H1 (cell line): Measurements from ENCODE around the gene TRPV6. TPM values are rescaled to one million over a fixed set of nuclear protein-coding genes. Genes with fewer than 3 reads are reported as not detected.

Experiments used
- CTCF ChIA-PET: fragments of 300-600 bp; sonication (Branson Sonifier 250); formaldehyde crosslinking; loops from one replicate; lab custom pipeline; 2021; ENCODE audit not compliant: partially characterized antibody; lab: Charles Lee
- POLR2A ChIA-PET: fragments of 300-600 bp; sonication (Branson Sonifier 250); formaldehyde crosslinking; loops from one replicate; lab custom pipeline; 2021; ENCODE audit warnings: inconsistent platforms; ENCODE audit not compliant: partially characterized antibody; lab: Charles Lee
- DNase-seq, 2 experiments: peaks; one replicate each; pipeline versions ENCODE4 v3.0.0 to v3.0.0-alpha.2; 2010 to 2022; ENCODE audit warnings: low spot score in 2 of 2, low read depth in 1 of 2, mixed read lengths in 1 of 2
- FAIRE-seq: peaks from 2 replicates; lab custom pipeline; 2011; peaks lifted over from hg19 to GRCh38; lab: Jason Lieb, UNC
- H2AFZ ChIP-seq: 2 replicates; pipeline ENCODE4 v1.8.1; 2012; ENCODE audit warnings: low read length, inconsistent platforms
- H2AK5ac ChIP-seq: 2 replicates; pipeline ENCODE4 v1.6.1; 2013; ENCODE audit warnings: low read depth, low read length
- H2BK120ac ChIP-seq: replicated peaks from 2 replicates; pipeline ENCODE3; 2013; ENCODE audit warnings: low read depth, low read length, inconsistent platforms
- H2BK12ac ChIP-seq: 2 replicates; pipeline ENCODE4 v1.6.1; 2013; ENCODE audit warnings: low read depth, low read length
- H2BK15ac ChIP-seq: 2 replicates; pipeline ENCODE4 v1.6.1; 2013; ENCODE audit warnings: low read length
- H2BK20ac ChIP-seq: 2 replicates; pipeline ENCODE4 v1.6.1; 2013; ENCODE audit warnings: low read length
- H2BK5ac ChIP-seq: 2 replicates; pipeline ENCODE4 v1.6.1; 2013; ENCODE audit warnings: low read depth, low read length
- H3K14ac ChIP-seq: 2 replicates; pipeline ENCODE4 v1.6.1; 2013; ENCODE audit warnings: inconsistent platforms; ENCODE audit not compliant: insufficient read length
- H3K18ac ChIP-seq: 2 replicates; pipeline ENCODE4 v1.6.1; 2013; ENCODE audit warnings: low read length; ENCODE audit errors: extremely low read depth
- H3K23ac ChIP-seq: 2 replicates; pipeline ENCODE4 v1.6.1; 2013; ENCODE audit warnings: inconsistent platforms; ENCODE audit not compliant: insufficient read length
- H3K23me2 ChIP-seq: 2 replicates; pipeline ENCODE4 v1.6.1; 2013; ENCODE audit warnings: low read depth, low read length
- H3K27ac ChIP-seq: 2 replicates; pipeline ENCODE4 v1.6.1; 2011; ENCODE audit warnings: low read depth, low read length, inconsistent platforms
- H3K27me3 ChIP-seq, 4 experiments: replicated peaks in 1 of 4; 1 replicate in 1 of 4; 2 replicates in 3 of 4; pipeline versions ENCODE4 v1.6.1 to v1.8.1; 2011 to 2013; ENCODE audit warnings: low read length in 3 of 4, mild to moderate bottlenecking in 3 of 4, inconsistent platforms in 2 of 4, mixed read lengths in 2 of 4, moderate library complexity in 1 of 4; ENCODE audit not compliant: control insufficient read depth in 3 of 4, insufficient read depth in 3 of 4; ENCODE audit errors: extremely low read depth in 1 of 4
- H3K36me3 ChIP-seq, 4 experiments: 2 replicates each; pipeline versions ENCODE4 v1.6.1 to v1.8.1; 2011 to 2013; ENCODE audit warnings: mild to moderate bottlenecking in 4 of 4, low read length in 3 of 4, moderate library complexity in 2 of 4, control low read depth in 1 of 4, inconsistent platforms in 1 of 4; ENCODE audit not compliant: insufficient read depth in 4 of 4, control insufficient read depth in 2 of 4
- H3K4ac ChIP-seq: replicated peaks from 2 replicates; pipeline ENCODE3; 2013; ENCODE audit warnings: low read length, low read depth, mixed read lengths, inconsistent platforms; ENCODE audit not compliant: insufficient read length
- H3K4me1 ChIP-seq, 4 experiments: replicated peaks in 1 of 4; 1 replicate in 1 of 4; 2 replicates in 3 of 4; pipeline versions ENCODE4 v1.6.1 to v1.8.1; 2011 to 2013; ENCODE audit warnings: low read length in 3 of 4, inconsistent platforms in 2 of 4, mixed read lengths in 1 of 4; ENCODE audit not compliant: insufficient read depth in 4 of 4, control insufficient read depth in 3 of 4
- H3K4me2 ChIP-seq, 2 experiments: 2 replicates each; pipeline versions ENCODE4 v1.6.1 to v1.8.1; 2011 to 2013; ENCODE audit warnings: low read depth in 2 of 2, low read length in 2 of 2, control low read depth in 1 of 2, inconsistent platforms in 1 of 2, mild to moderate bottlenecking in 1 of 2; ENCODE audit not compliant: insufficient read depth in 1 of 2
- H3K4me3 ChIP-seq, 4 experiments: fragments of 200-600, 300-600 bp in 1 of 4; sonication (generic), shearing (Covaris generic), sonication (Bioruptor Twin) in 1 of 4; 2 replicates each; pipeline versions ENCODE4 v1.5.1 to v1.8.1; 2011 to 2016; ENCODE audit warnings: low read length in 4 of 4, low read depth in 3 of 4, control low read depth in 2 of 4, inconsistent platforms in 2 of 4, mild to moderate bottlenecking in 2 of 4, mixed read lengths in 1 of 4, moderate library complexity in 1 of 4; ENCODE audit not compliant: insufficient read depth in 2 of 4; ENCODE audit errors: extremely low read depth in 1 of 4
- H3K56ac ChIP-seq: replicated peaks from 2 replicates; pipeline ENCODE3; 2013; ENCODE audit warnings: low read depth, mild to moderate bottlenecking, mixed read lengths, low read length, inconsistent platforms; ENCODE audit not compliant: insufficient read length
- H3K79me1 ChIP-seq: 2 replicates; pipeline ENCODE4 v1.6.1; 2013; ENCODE audit warnings: low read depth, low read length, control low read depth
- H3K79me2 ChIP-seq, 2 experiments: 2 replicates each; pipeline versions ENCODE4 v1.6.1 to v1.8.1; 2012 to 2013; ENCODE audit warnings: low read length in 2 of 2, mild to moderate bottlenecking in 2 of 2, inconsistent platforms in 1 of 2; ENCODE audit not compliant: insufficient read depth in 2 of 2, control insufficient read depth in 1 of 2
- H3K9ac ChIP-seq, 4 experiments: replicated peaks in 1 of 4; 1 replicate in 1 of 4; 2 replicates in 3 of 4; pipeline versions ENCODE4 v1.6.1 to v1.8.1; 2011 to 2013; ENCODE audit warnings: low read depth in 3 of 4, low read length in 3 of 4, control low read depth in 2 of 4, mild to moderate bottlenecking in 2 of 4, moderate library complexity in 2 of 4, inconsistent platforms in 1 of 4; ENCODE audit errors: extremely low read depth in 1 of 4
- H3K9me3 ChIP-seq, 2 experiments: 2 replicates each; pipeline versions ENCODE4 v1.6.1 to v1.8.1; 2012 to 2013; ENCODE audit warnings: mild to moderate bottlenecking in 2 of 2, moderate library complexity in 2 of 2, control low read depth in 1 of 2, inconsistent platforms in 1 of 2, low read depth in 1 of 2, low read length in 1 of 2, mixed read lengths in 1 of 2; ENCODE audit not compliant: insufficient read depth in 2 of 2
- H4K20me1 ChIP-seq, 2 experiments: replicated peaks in 1 of 2; 2 replicates each; pipeline versions ENCODE3 to v1.8.1; 2011 to 2013; ENCODE audit warnings: inconsistent platforms in 2 of 2, low read length in 2 of 2, mild to moderate bottlenecking in 1 of 2; ENCODE audit not compliant: insufficient read depth in 2 of 2, control insufficient read depth in 1 of 2
- H4K5ac ChIP-seq: 2 replicates; pipeline ENCODE4 v1.6.1; 2013; ENCODE audit warnings: low read length, low read depth, mixed read lengths, inconsistent platforms; ENCODE audit not compliant: insufficient read length
- H4K8ac ChIP-seq: 2 replicates; pipeline ENCODE4 v1.8.0; 2013; ENCODE audit warnings: mild to moderate bottlenecking, moderate library complexity, low read length, inconsistent platforms; ENCODE audit not compliant: insufficient read depth; ENCODE audit errors: extremely low read depth
- H4K91ac ChIP-seq: replicated peaks from 2 replicates; pipeline ENCODE3; 2013; ENCODE audit warnings: low read length, mixed read lengths, inconsistent platforms; ENCODE audit not compliant: insufficient read length
- BACH1 ChIP-seq: IDR thresholded peaks from 2 replicates; pipeline ENCODE4 v1.6.1; 2012; ENCODE audit warnings: low read length, improper control_type of control experiment
- BCL11A ChIP-seq, 2 experiments: IDR thresholded peaks; one replicate each; pipeline ENCODE4 v1.6.1; 2011; ENCODE audit warnings: low read depth in 2 of 2, low read length in 2 of 2, mild to moderate bottlenecking in 2 of 2
- BRCA1 ChIP-seq: IDR thresholded peaks from 2 replicates; pipeline ENCODE4 v1.6.1; 2012; ENCODE audit warnings: low read depth, low read length, improper control_type of control experiment
- E2F6 ChIP-seq: IDR thresholded peaks from 2 replicates; pipeline ENCODE4 v1.6.1; 2012; ENCODE audit warnings: inconsistent platforms
- EP300 ChIP-seq, 2 experiments: IDR thresholded peaks; 1 replicate in 1 of 2; 2 replicates in 1 of 2; pipeline ENCODE4 v1.6.1; 2011 to 2012; ENCODE audit warnings: low read depth in 2 of 2, low read length in 2 of 2, mild to moderate bottlenecking in 2 of 2, borderline replicate concordance in 1 of 2, inconsistent platforms in 1 of 2, moderate library complexity in 1 of 2
- HDAC6 ChIP-seq: IDR thresholded peaks from one replicate; pipeline ENCODE4 v1.7.1; 2012; ENCODE audit warnings: low read depth, mild to moderate bottlenecking, inconsistent platforms, low read length, moderate library complexity
- MAX ChIP-seq: IDR thresholded peaks from 2 replicates; pipeline ENCODE4 v1.6.1; 2012; ENCODE audit warnings: inconsistent platforms
- POU5F1 ChIP-seq: IDR thresholded peaks from 2 replicates; pipeline ENCODE4 v1.6.1; 2011; ENCODE audit warnings: low read depth, mild to moderate bottlenecking, low read length, moderate library complexity
- SUZ12 ChIP-seq: fragments of 200-600 bp; sonication (generic); IDR thresholded peaks from 2 replicates; pipeline ENCODE4 v1.6.1; 2012; ENCODE audit warnings: mild to moderate bottlenecking, inconsistent platforms, low read length, moderate library complexity, mixed read lengths
- TAF1 ChIP-seq: IDR thresholded peaks from 2 replicates; pipeline ENCODE4 v1.6.1; 2011; ENCODE audit warnings: mild to moderate bottlenecking, low read depth, low read length
- YY1 ChIP-seq: IDR thresholded peaks from 2 replicates; pipeline ENCODE4 v1.6.1; 2011; ENCODE audit warnings: low read depth, mild to moderate bottlenecking, low read length
- WGBS, 2 experiments: shearing (Covaris generic) in 1 of 2; methylation state at CpG; one replicate each; pipeline versions ENCODE4 v1.1.6 to v1.1.7; 2013 to 2015; ENCODE audit warnings: low lambda C conversion rate in 2 of 2, mixed read lengths in 2 of 2, inconsistent platforms in 1 of 2, low coverage in 1 of 2, missing lambda C conversion rate in 1 of 2; ENCODE audit not compliant: insufficient replicate concordance in 2 of 2, insufficient coverage in 1 of 2, insufficient read length in 1 of 2; ENCODE audit errors: extremely low coverage in 1 of 2, missing lambda C conversion rate in 1 of 2; 5-methylcytosine and 5-hydroxymethylcytosine counted together
- polyA plus RNA-seq, 7 experiments: library from polyadenylated mRNA; depleted of rRNA in 3 of 7; stranded (reverse) in 5 of 7; unstranded in 2 of 7; fragments of >200 nt in 5 of 7; fragments of 200-250 nt in 2 of 7; gene quantifications; 1 replicate in 5 of 7; 2 replicates in 1 of 7; 4 replicates in 1 of 7; pipeline versions ENCODE4 v1.2.1 to v1.2.3, GENCODE V29; 2011 to 2013; ENCODE audit warnings: missing spikeins in 2 of 7, mixed read lengths in 2 of 7
- total RNA-seq: library from RNA; stranded (reverse); fragmentation: NEBNext Ultra II Directional; extraction: Animal tissue kit (Norgen Biotek cat#: 25700); gene quantifications from 2 replicates; pipeline ENCODE4 v1.2.1, GENCODE V29; 2021

Gene TRPV6
- total and polyA plus RNA-seq, 2 of the 8 experiments (the other 6 are each of a cell fraction or from before 2014, with no cell fraction given) = 0.52 to 1.1 TPM

GRCh38 chr7:142889816-142890215, 4.3 kb upstream of the TRPV6 start:
- H2BK15ac ChIP-seq = no peak overlapping the region
- H3K23me2 ChIP-seq = peaks cover 10% of the 10 kb centered on the region; the same call in 1 of the 2 replicates
- peaks cover 0 to 10% (median 2%) of the 10 kb centered on the region in 4 experiments; a peak in 2 of 7 replicates for H3K4me1 ChIP-seq
- no peak overlapping the region for H4K8ac ChIP-seq
- no peak overlapping the region for H2AFZ ChIP-seq
- no peaks in the 10 kb centered on the region for H3K79me2 ChIP-seq
- H4K91ac ChIP-seq = no peak overlapping the region
- H3K9ac ChIP-seq = no peak overlapping the region
- no peak overlapping the region for H2BK5ac ChIP-seq
- no peak overlapping the region for H3K4ac ChIP-seq
- no peaks in the 10 kb centered on the region for H3K27me3 ChIP-seq
- H3K4me2 ChIP-seq = no peak overlapping the region
- H4K20me1 ChIP-seq = peaks cover 0 to 7% of the 10 kb centered on the region in 2 experiments
- no peak overlapping the region for H2BK120ac ChIP-seq
- ChIA-PET POLR2A (no interaction called here), CTCF (no interaction called here)
- TF ChIP-seq EP300 (IDR thresholded peaks at IDR 0.05; ENCODE audit: borderline replicate concordance in 1 of 2, low read depth in 2 of 2, low read length in 2 of 2) (no peak), BCL11A (IDR thresholded peaks at IDR 0.05; ENCODE audit: low read depth in 2 of 2, low read length in 2 of 2) (no peak), YY1 (no peak), BRCA1 (no peak), E2F6 (no peak), HDAC6 (no peak), POU5F1 (no peak), BACH1 (no peak), TAF1 (no peak), SUZ12 (no peak), MAX (no peak)
- no peak overlapping the region for H4K5ac ChIP-seq
- no peak overlapping the region for H2AK5ac ChIP-seq
- DNase-seq (no peak), FAIRE-seq (no peak)
- H3K27ac ChIP-seq = no peak overlapping the region
- H3K18ac ChIP-seq = no peak overlapping the region
- no peak overlapping the region for H3K56ac ChIP-seq
- no peak overlapping the region for H2BK12ac ChIP-seq
- 87% methylated on average over 3 of the region's 3 CpGs; no CpG with 5 or more reads in 1 of the 2 experiments for WGBS, 2 experiments
- no peaks in the 10 kb centered on the region for H3K36me3 ChIP-seq
- H3K9me3 ChIP-seq = no peaks in the 10 kb centered on the region
- no peak overlapping the region for H3K23ac ChIP-seq
- H3K4me3 ChIP-seq = no peak overlapping the region
- H3K79me1 ChIP-seq = no peaks in the 10 kb centered on the region
- H2BK20ac ChIP-seq = no peak overlapping the region
- H3K14ac ChIP-seq = no peak overlapping the region
